HG03280 (cell line): ENCODE measurements around the gene LRRC8E.

Source experiments
- ATAC-seq: cut with Tn5 transposase; IDR thresholded peaks from one replicate; pipeline ENCODE4 v1.9.1; 2021; ENCODE audit warnings: mild to moderate bottlenecking, moderate library complexity; ENCODE audit not compliant: unreplicated experiment

Gene LRRC8E

GRCh38 chr19:7888145-7888825, at the start of gene LRRC8E:
Gene LRRC8E, plus strand, starts transcription at chr19:7888510. Its CDS starts 7,094 bp downstream, at chr19:7895604.
- no peak for ATAC-seq

DNA sequence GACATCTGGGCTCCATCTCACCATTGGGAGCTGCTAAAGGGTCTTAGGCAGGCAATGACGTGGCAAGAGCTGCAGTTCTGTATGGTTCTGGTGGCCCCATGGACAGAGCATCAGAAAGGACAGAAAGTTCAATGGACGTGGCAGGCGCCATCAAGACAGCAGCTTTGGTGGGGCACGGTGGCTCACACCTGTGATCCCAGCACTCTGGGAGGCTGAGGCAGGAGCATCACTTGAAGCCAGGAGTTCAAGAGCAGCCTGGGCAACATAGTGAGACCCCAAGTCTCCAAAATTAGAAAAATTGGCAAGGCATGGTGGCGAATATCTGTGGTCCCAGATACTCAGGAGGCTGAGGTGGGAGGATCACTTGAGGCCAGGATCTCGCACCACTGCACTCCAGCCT, 48.8 kb upstream of the LRRC8E start:
- no peak for ATAC-seq

GRCh38 chr19:7840629-7841028, 47.7 kb upstream of the LRRC8E start:
- no peak for ATAC-seq

GRCh38 chr19:7841751-7842660, 46.3 kb upstream of the LRRC8E start:
- ATAC-seq: no peak

- ATAC-seq: no peak
These were observed 45.5 kb upstream of the LRRC8E start for GRCh38 chr19:7842661-7843294.

- ATAC-seq: no peak
These were observed 44.8 kb upstream of the LRRC8E start for GRCh38 chr19:7843521-7843920.

DNA sequence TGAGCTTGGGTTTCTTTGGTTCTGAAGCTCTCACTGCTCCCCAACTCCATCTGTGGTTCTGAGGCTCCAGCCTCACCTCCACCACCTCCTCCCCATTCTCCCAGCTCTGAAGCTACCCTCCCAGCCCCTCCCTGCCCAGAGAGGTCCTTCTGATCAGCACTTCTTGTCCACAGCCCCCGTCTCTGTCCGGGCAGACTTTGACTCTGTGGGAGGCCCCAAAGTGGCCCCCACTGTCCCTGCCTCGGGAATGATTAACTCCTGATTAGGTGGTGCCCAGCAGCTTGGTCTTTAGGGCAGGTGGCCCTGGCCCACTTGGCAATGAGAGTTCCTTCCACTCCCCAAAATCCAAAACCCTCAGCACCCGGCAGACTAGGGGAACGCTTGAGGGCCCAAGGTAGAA, 43.9 kb upstream of the LRRC8E start:
- ATAC-seq: no peak

DNA sequence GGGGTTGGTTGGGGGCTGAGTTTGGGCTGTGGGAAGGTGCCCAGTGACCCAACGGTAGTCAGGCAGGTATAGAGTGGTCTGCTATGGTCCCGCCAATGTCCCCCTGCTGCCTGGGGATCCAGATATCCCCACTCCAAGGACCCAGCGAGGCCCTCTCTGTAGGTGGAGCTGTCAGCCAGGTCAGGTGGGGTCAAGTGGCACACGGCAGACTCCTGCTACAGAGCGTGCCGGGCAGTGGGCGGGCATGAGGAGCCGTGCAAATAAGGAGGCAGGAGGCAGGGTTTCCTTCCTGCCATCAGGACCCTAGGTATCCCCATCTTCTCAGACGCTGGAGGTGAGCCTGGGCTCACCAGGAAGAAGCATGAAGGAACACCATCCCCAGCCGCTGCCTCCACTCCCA, 43.4 kb upstream of the LRRC8E start:
- ATAC-seq: no peak

DNA sequence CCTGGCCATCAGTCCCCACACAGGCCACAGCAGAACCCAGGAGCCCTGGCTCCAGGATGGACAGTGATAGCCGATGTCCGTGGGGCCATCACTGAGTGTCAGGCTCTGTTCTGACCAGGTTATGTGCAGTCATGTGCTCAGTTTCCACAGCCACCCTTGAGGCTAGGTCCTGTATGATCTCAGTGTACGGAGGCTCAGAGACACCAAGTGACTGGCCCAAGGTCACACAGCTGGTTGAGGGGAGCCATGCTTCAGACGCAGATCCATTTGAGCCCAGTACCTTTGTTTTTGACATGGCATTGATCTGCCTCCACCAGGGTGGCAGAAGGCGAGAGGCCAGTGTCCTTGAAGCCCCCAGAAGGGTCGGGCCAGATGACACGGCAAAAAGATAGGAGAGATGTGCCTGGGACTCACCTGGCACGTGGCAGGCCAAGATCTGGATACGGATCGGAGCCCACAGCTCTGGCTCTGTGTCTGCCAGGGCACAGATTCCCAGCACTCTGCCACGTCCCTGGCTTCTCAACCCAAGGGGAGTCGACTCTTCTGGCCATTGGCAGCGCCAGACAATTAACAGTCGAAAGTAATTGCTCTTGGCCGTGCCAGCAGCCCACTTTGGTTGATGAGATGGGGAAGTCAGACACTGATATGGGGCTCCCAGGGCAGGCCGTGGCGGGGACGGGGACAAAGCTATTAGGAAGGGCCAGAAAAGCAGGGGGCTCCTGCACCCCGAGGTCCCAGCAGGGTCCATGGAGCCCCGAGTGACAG, 42.7 kb upstream of the LRRC8E start:
- no peak for ATAC-seq

DNA sequence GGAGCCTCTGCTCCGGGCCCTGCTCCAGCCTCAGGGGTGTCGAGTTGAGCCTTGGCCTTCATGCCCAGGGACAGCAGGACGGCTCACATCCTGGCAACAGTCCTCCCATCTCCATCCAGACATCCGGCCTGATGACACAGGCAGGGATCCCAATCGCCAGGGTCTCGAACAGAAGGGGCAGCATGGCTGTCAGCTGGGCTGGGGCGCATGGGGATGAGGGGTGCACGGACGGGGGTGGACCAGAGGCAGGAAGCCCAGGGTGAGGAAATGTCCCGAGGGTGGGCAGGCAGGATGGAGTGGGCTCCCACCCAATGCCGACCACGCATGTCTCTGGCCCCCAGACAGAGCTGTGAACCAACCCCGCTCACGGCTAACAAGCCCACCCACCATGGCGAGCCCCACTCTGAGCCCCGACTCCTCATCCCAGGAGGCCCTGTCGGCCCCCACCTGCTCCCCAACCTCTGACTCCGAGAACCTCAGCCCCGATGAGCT, 42.1 kb upstream of the LRRC8E start:
- ATAC-seq: no peak

GRCh38 chr19:7847664-7848063, 40.6 kb upstream of the LRRC8E start:
- no peak for ATAC-seq

DNA sequence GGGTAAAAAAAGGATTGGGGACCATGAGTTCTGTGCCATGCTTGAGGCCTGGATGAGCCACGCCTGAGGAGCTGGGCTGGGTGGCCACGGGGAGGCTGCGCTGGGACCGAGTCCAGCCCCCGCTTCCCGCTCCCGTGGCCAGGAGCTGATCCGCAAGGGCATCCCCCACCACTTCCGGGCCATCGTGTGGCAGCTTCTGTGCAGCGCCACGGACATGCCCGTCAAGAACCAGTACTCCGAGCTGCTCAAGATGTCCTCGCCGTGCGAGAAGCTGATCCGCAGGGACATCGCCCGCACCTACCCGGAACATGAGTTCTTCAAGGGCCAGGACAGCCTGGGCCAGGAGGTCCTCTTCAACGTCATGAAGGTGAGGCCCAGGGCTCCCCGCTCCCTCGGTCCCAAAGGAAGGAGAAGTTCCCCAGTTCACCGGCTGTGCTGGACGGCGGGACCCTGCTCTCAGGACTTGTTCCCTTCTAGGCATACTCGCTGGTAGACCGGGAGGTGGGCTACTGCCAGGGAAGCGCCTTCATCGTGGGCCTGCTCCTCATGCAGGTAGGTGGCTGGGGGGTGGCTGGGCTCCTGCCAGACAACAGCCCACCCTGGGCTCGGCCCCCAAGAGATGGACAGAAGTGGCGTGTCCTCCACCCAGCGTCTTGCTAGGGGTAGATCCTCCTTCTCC, 39.4 kb upstream of the LRRC8E start:
- ATAC-seq: no peak

- ATAC-seq: no peak
These were observed 38.7 kb upstream of the LRRC8E start for GRCh38 chr19:7849631-7849999.

- ATAC-seq: no peak
These were observed 38.1 kb upstream of the LRRC8E start for GRCh38 chr19:7850000-7850813.

DNA sequence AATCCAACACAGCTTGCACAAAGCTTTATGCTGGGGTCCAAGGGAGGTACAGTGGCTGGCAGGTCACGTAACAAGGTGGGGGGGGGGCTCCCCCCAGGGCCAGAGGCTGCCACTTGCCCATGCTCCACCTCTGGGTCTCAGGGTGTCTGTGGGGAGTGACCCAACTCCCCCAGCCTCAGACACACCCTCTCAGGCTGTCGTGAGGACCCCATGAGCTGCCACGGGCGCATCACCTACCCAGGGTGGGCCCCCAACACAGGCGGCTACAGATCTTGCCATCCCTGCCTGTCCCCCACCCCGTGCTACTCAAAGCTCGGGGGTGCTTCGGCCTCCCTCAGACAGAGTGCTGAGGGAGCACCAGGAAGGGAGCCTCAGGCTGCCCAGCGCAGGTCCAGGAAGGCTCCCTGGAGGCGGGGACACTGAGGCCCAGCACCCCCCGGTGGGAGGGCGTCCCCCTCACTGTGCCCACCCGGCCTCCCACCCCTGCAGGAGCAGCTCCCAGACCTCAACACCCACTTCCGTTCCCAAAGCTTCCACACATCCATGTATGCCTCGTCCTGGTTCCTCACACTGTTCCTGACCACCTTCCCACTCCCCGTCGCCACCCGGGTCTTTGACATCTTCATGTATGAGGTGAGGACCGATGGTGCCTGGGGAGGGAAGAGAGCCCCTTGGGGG, 37.2 kb upstream of the LRRC8E start:
- no peak for ATAC-seq

- ATAC-seq: no peak
These were observed 36.4 kb upstream of the LRRC8E start for GRCh38 chr19:7851623-7852500.

GRCh38 chr19:7852851-7853769, 35.2 kb upstream of the LRRC8E start:
- no peak for ATAC-seq
